ENCODE data around the gene TBC1D32.
"Not testable (repeated sequence)": the region's sequence is repeated elsewhere in the genome, so short reads cannot be mapped to it uniquely, and the experiment has no call there.

The TBC1D32 gene

GRCh38 chr6:121210943-121211342 lies 123.3 kb downstream of the TBC1D32 start:
- no peak for TF ChIP-seq CTCF (IDR thresholded peaks at IDR 0.05; ENCODE audit: extremely low read depth, missing control alignments)
- no peak for DNase-seq (ENCODE audit: low spot score)

- no peak for TF ChIP-seq CTCF (IDR thresholded peaks at IDR 0.05; ENCODE audit: extremely low read depth, missing control alignments)
- no peak for DNase-seq (ENCODE audit: low spot score)
Measured at GRCh38 chr6:121205569-121205968, 128.7 kb downstream of the TBC1D32 start.

GRCh38 chr6:121201105-121201504 lies 133.2 kb downstream of the TBC1D32 start:
- TF ChIP-seq CTCF (IDR thresholded peaks at IDR 0.05; ENCODE audit: extremely low read depth, missing control alignments): no peak
- DNase-seq (ENCODE audit: low spot score): no peak

- DNase-seq (ENCODE audit: low spot score): not testable (repeated sequence)
Measured at GRCh38 chr6:121196042-121196441, 138.2 kb downstream of the TBC1D32 start.

GRCh38 chr6:121190122-121190521 lies 144.2 kb downstream of the TBC1D32 start:
- no peak for DNase-seq (ENCODE audit: low spot score)
- TF ChIP-seq CTCF (IDR thresholded peaks at IDR 0.05; ENCODE audit: extremely low read depth, missing control alignments): no peak

GRCh38 chr6:121188356-121188755 lies 145.9 kb downstream of the TBC1D32 start:
- DNase-seq (ENCODE audit: low spot score): no peak
- no peak for TF ChIP-seq CTCF (IDR thresholded peaks at IDR 0.05; ENCODE audit: extremely low read depth, missing control alignments)

- no peak for TF ChIP-seq CTCF (IDR thresholded peaks at IDR 0.05; ENCODE audit: extremely low read depth, missing control alignments)
- no peak for DNase-seq (ENCODE audit: low spot score)
Measured at GRCh38 chr6:121187833-121188200, 146.5 kb downstream of the TBC1D32 start.

- TF ChIP-seq CTCF (IDR thresholded peaks at IDR 0.05; ENCODE audit: extremely low read depth, missing control alignments): no peak
- DNase-seq (ENCODE audit: low spot score): no peak
Measured at GRCh38 chr6:121187200-121187832, 147.0 kb downstream of the TBC1D32 start.
